Skeletal muscle satellite cell (primary cell): ENCODE data around the gene PRRT1B.

Source experiments
- H3K27me3 ChIP-seq: 2 replicates; pipeline ENCODE4 v1.7.0; 2013; ENCODE audit warnings: low read length; ENCODE audit not compliant: control insufficient read depth, insufficient read depth
- H3K36me3 ChIP-seq: 2 replicates; pipeline ENCODE4 v1.7.0; 2013; ENCODE audit warnings: mild to moderate bottlenecking, control low read depth, low read length; ENCODE audit not compliant: insufficient read depth
- H3K4me1 ChIP-seq: 2 replicates; pipeline ENCODE4 v1.7.0; 2013; ENCODE audit warnings: low read length; ENCODE audit not compliant: control insufficient read depth, insufficient read depth
- H3K4me2 ChIP-seq: 2 replicates; pipeline ENCODE4 v1.7.0; 2013; ENCODE audit warnings: mild to moderate bottlenecking, low read length
- H3K4me3 ChIP-seq: 2 replicates; pipeline ENCODE4 v1.7.0; 2013; ENCODE audit warnings: low read length
- H3K9ac ChIP-seq: 2 replicates; pipeline ENCODE4 v1.7.0; 2013; ENCODE audit warnings: mild to moderate bottlenecking, low read depth, low read length, moderate library complexity
- H3K9me3 ChIP-seq: replicated peaks from 2 replicates; pipeline ENCODE4 v1.7.0; 2013; ENCODE audit warnings: mild to moderate bottlenecking, control low read depth, low read length

The PRRT1B gene

GRCh38 chr9:131585375-131585774, 40.1 kb downstream of the PRRT1B start:
- Histone ChIP-seq H3K4me3 (no peak overlapping the region), H3K9me3 (no peaks in the 10 kb centered on the region), H3K36me3 (peaks cover 53% of the 10 kb centered on the region), H3K4me1 (no peaks in the 10 kb centered on the region), H3K27me3 (no peaks in the 10 kb centered on the region), H3K4me2 (no peak overlapping the region), H3K9ac (no peak overlapping the region)

GRCh38 chr9:131587331-131587730, 42.0 kb downstream of the PRRT1B start:
- Histone ChIP-seq H3K9ac (no peak overlapping the region), H3K4me2 (no peak overlapping the region), H3K4me3 (no peak overlapping the region), H3K4me1 (no peaks in the 10 kb centered on the region), H3K9me3 (no peaks in the 10 kb centered on the region), H3K36me3 (peaks cover 44% of the 10 kb centered on the region), H3K27me3 (no peaks in the 10 kb centered on the region)

GRCh38 chr9:131587906-131588305, 42.6 kb downstream of the PRRT1B start:
- no peaks in the 10 kb centered on the region for H3K4me1 ChIP-seq

GRCh38 chr9:131588396-131588795, 43.1 kb downstream of the PRRT1B start:
- H3K9ac ChIP-seq: no peak overlapping the region
- no peaks in the 10 kb centered on the region for H3K9me3 ChIP-seq
- peaks cover 41% of the 10 kb centered on the region for H3K36me3 ChIP-seq
- H3K4me3 ChIP-seq: no peak overlapping the region
- H3K4me2 ChIP-seq: no peak overlapping the region
- no peaks in the 10 kb centered on the region for H3K27me3 ChIP-seq
- no peaks in the 10 kb centered on the region for H3K4me1 ChIP-seq

More at GRCh38 chr9:131587906-131588305, 42.6 kb downstream of the PRRT1B start:
- H3K36me3 ChIP-seq: peaks cover 44% of the 10 kb centered on the region
- no peak overlapping the region for H3K4me3 ChIP-seq
- H3K27me3 ChIP-seq: no peaks in the 10 kb centered on the region
- H3K9ac ChIP-seq: no peak overlapping the region
- H3K4me2 ChIP-seq: no peak overlapping the region
- no peaks in the 10 kb centered on the region for H3K9me3 ChIP-seq

- Histone ChIP-seq H3K9me3 (no peaks in the 10 kb centered on the region), H3K4me2 (no peak overlapping the region), H3K36me3 (peaks cover 37% of the 10 kb centered on the region), H3K9ac (no peak overlapping the region), H3K27me3 (no peaks in the 10 kb centered on the region), H3K4me1 (no peaks in the 10 kb centered on the region), H3K4me3 (no peak overlapping the region)
Observed at GRCh38 chr9:131589124-131589711, 43.9 kb downstream of the PRRT1B start.

- H3K4me2 ChIP-seq: no peak overlapping the region
- H3K27me3 ChIP-seq: no peaks in the 10 kb centered on the region
- H3K4me1 ChIP-seq: no peaks in the 10 kb centered on the region
- peaks cover 37% of the 10 kb centered on the region for H3K36me3 ChIP-seq
- no peak overlapping the region for H3K9ac ChIP-seq
- H3K4me3 ChIP-seq: no peak overlapping the region
- H3K9me3 ChIP-seq: no peaks in the 10 kb centered on the region
Observed at GRCh38 chr9:131589993-131590392, 44.7 kb downstream of the PRRT1B start.

GRCh38 chr9:131590449-131590848, 45.1 kb downstream of the PRRT1B start:
- Histone ChIP-seq H3K9ac (no peak overlapping the region), H3K4me1 (no peaks in the 10 kb centered on the region), H3K4me2 (no peak overlapping the region), H3K27me3 (no peaks in the 10 kb centered on the region), H3K4me3 (no peak overlapping the region), H3K36me3 (peaks cover 41% of the 10 kb centered on the region), H3K9me3 (no peaks in the 10 kb centered on the region)

- H3K4me3 ChIP-seq: no peak overlapping the region
- peaks cover 48% of the 10 kb centered on the region for H3K36me3 ChIP-seq
- no peaks in the 10 kb centered on the region for H3K4me1 ChIP-seq
- no peak overlapping the region for H3K9ac ChIP-seq
- no peak overlapping the region for H3K4me2 ChIP-seq
- no peaks in the 10 kb centered on the region for H3K9me3 ChIP-seq
- no peaks in the 10 kb centered on the region for H3K27me3 ChIP-seq
Observed at GRCh38 chr9:131590907-131591844, 45.9 kb downstream of the PRRT1B start.

GRCh38 chr9:131591845-131592208, 46.5 kb downstream of the PRRT1B start:
- no peaks in the 10 kb centered on the region for H3K9me3 ChIP-seq

GRCh38 chr9:131593091-131593820, 47.9 kb downstream of the PRRT1B start:
- Histone ChIP-seq H3K4me3 (no peak overlapping the region), H3K4me1 (no peaks in the 10 kb centered on the region), H3K9ac (no peak overlapping the region), H3K4me2 (no peak overlapping the region), H3K9me3 (no peaks in the 10 kb centered on the region), H3K27me3 (no peaks in the 10 kb centered on the region), H3K36me3 (peaks cover 59% of the 10 kb centered on the region)

More at GRCh38 chr9:131591845-131592208, 46.5 kb downstream of the PRRT1B start:
- H3K4me3 ChIP-seq: no peak overlapping the region
- H3K36me3 ChIP-seq: peaks cover 54% of the 10 kb centered on the region
- no peaks in the 10 kb centered on the region for H3K27me3 ChIP-seq
- H3K9ac ChIP-seq: no peak overlapping the region
- H3K4me2 ChIP-seq: no peak overlapping the region
- no peaks in the 10 kb centered on the region for H3K4me1 ChIP-seq

GRCh38 chr9:131593936-131594665, 48.8 kb downstream of the PRRT1B start:
- Histone ChIP-seq H3K27me3 (no peaks in the 10 kb centered on the region), H3K9me3 (no peaks in the 10 kb centered on the region), H3K9ac (no peak overlapping the region), H3K4me1 (no peaks in the 10 kb centered on the region), H3K4me2 (no peak overlapping the region), H3K4me3 (no peak overlapping the region), H3K36me3 (peaks cover 54% of the 10 kb centered on the region)
